Colon (tissue), 2 donors: Measurements from ENCODE around the gene RNASE13.

ENCODE experiments used
- FAIRE-seq: peaks from 2 replicates; lab custom pipeline; 2012; peaks lifted over from hg19 to GRCh38; lab: Jason Lieb, UNC
- donor health status: control.
- donor health status: control.

The RNASE13 gene

DNA sequence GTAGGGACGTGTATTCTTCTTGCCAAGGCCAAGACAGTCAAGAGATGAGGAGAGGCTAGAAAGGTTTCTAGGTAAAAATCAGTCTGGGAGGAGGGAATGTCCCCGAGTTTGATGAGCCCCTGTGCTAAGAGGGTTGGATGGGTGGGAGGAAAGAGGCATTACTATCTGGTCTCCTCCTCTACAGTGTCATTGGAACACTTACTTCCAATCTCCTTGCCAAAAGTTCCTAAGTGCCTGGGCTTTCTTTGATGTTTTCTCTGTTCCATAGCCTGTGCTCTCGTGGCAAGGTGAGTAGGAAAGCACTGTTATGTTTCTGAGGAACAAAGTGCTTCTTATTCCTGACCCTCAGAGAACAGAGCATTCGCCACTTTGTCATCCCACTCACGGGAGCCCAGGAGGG lies at the start of gene RNASE13:
TSS of gene RNASE13 (minus strand) at position 101 of the 400 bp plus-strand sequence. CDS start 519 bp downstream, outside the sequence.
- FAIRE-seq: no peak

GRCh38 chr14:21084396-21084795 lies 49.8 kb upstream of the RNASE13 start:
- no peak for FAIRE-seq

DNA sequence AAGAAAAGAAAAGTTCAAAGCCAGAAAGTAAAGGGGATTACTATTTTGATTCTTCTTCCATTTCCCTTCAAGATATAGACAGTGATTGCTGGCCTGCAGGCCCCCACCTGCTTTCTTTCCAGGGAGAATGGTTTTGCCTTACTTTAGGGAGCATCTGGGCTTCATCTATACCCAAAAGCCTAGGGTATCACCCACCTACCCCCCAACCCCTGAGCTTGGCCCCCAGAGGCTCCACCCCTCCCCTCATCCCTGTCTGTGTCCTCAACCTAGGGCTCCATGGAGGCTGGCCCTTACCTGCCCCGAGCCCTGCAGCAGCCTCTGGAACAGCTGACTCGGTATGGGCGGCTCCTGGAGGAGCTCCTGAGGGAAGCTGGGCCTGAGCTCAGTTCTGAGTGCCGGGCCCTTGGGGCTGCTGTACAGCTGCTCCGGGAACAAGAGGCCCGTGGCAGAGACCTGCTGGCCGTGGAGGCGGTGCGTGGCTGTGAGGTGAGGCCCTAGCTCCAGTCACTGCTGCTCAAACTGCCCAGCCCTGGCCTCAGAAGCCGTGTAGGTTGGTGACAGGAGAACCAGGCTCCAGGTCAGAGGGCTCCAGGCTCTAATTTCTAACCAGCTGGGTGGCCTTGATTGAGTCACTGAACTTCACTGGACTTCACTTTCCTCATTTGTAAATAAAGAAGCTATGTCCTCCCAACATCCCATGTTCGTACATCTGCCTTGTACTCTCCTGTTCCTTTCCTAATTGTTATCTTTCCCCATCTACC lies 49.1 kb upstream of the RNASE13 start:
- no peak for FAIRE-seq

DNA sequence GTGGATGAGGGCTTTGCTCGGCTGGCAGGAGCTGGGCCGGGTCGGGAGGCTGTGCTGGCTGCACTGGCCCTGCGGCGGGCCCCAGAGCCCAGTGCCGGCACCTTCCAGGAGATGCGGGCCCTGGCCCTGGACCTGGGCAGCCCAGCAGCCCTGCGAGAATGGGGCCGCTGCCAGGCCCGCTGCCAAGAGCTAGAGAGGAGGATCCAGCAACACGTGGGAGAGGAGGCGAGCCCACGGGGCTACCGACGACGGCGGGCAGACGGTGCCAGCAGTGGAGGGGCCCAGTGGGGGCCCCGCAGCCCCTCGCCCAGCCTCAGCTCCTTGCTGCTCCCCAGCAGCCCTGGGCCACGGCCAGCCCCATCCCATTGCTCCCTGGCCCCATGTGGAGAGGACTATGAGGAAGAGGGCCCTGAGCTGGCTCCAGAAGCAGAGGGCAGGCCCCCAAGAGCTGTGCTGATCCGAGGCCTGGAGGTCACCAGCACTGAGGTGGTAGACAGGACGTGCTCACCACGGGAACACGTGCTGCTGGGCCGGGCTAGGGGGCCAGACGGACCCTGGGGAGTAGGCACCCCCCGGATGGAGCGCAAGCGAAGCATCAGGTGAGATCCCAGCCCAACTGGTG lies 47.0 kb upstream of the RNASE13 start:
- no peak for FAIRE-seq

DNA sequence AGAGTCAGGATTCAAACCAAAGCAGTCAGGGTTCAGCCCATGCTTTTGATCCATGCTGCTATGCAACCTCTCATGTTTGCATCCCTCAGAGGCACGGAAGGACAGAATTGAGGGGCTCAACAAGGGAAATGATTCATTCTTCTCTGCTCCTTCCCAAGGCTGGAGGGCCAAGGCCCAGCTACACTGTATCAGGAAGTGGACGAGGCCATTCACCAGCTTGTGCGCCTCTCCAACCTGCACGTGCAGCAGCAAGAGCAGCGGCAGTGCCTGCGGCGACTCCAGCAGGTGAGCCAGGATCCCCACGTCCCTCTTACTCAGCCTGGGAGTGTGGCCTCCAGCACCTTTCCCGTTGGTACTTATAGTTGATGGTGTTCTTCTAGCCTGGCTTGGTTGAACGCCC lies 44.1 kb upstream of the RNASE13 start:
- FAIRE-seq: no peak

GRCh38 chr14:21078287-21078686 lies 43.7 kb upstream of the RNASE13 start:
- FAIRE-seq: no peak

DNA sequence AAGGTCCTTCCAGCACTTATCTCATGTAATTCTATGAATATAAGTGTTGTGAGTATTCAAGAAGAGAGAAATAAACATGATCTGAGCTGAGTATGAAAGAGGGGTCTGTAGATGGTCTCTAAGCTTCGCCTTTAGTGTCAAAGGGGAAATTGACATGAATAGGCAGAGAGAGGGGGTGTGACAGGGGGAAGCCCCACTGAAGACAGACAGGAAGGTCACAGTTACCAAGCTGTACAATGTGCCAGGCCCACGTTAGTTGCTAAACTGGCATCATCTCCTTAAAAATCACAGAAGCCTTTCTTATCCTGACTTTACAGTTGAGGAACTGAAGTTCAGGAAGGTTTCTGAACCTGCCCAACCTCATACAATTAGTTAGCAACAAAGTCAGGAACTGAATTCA lies 43.1 kb upstream of the RNASE13 start:
- FAIRE-seq: no peak

- no peak for FAIRE-seq
Measured at GRCh38 chr14:21075719-21076437, 41.3 kb upstream of the RNASE13 start.

GRCh38 chr14:21074398-21075272 lies 40.0 kb upstream of the RNASE13 start:
- FAIRE-seq: no peak

GRCh38 chr14:21073921-21074320 lies 39.3 kb upstream of the RNASE13 start:
- FAIRE-seq: no peak

GRCh38 chr14:21072781-21073339 lies 38.3 kb upstream of the RNASE13 start:
- no peak for FAIRE-seq

DNA sequence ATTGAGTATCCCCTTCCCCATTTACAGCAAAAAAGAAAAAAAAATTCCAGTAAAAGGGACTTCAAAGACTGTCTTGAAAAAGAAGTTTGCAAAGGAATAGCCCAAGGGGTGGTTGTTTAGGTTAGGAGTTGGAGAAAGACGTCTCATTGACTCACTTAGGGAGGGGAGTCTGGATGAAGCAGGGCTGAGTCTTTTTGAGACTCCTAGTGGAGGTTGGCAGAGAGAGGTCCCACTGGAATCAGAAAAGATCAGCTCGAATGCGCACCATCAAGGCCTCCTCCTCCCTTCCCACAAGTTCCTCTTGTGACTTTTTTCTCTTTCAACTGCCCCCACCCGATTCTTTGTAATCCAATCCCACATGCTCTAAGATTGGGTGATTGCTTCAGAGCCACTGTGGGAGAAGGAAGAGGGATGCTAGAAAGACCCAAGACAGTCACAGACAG lies 37.4 kb upstream of the RNASE13 start:
- no peak for FAIRE-seq

- no peak for FAIRE-seq
Measured at GRCh38 chr14:21071225-21072030, 36.8 kb upstream of the RNASE13 start.

DNA sequence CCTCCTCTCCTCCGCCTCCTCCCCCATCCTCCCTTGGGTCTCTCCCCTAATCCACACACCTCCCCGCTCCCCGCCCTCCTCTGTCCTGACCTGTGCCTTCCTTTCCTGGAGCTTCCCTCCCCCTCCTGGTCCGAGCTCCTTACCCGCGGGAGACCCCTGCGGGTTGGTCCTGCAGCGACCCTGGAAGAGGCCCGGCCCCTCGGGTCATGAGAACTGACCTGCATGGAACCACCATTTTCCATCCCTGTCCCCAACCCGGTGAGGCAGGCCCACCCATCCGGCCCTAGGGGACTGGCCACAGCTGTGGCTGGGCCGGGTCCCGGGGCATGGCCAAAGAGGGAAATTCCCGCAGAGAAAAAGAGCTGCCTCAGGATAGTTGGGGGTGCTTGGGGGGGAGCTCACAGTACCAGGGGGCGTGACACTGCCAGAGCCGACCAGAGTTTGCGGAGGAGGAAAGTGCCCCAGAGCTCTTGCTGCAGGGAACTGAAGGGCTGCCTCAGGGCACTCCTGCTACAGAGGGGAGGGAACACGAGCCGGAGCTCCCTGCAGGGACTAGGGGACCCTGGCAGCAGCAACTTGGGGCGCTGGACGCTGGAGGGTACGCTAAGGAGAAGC lies 36.1 kb upstream of the RNASE13 start:
- no peak for FAIRE-seq

GRCh38 chr14:21070083-21070609 lies 35.5 kb upstream of the RNASE13 start, which contains the start of gene ARHGEF40:
Gene ARHGEF40 (plus strand): TSS chr14:21070304. CDS start chr14:21070397, 93 bp downstream.
- FAIRE-seq: no peak

GRCh38 chr14:21069388-21070082 lies 34.9 kb upstream of the RNASE13 start:
- no peak for FAIRE-seq

DNA sequence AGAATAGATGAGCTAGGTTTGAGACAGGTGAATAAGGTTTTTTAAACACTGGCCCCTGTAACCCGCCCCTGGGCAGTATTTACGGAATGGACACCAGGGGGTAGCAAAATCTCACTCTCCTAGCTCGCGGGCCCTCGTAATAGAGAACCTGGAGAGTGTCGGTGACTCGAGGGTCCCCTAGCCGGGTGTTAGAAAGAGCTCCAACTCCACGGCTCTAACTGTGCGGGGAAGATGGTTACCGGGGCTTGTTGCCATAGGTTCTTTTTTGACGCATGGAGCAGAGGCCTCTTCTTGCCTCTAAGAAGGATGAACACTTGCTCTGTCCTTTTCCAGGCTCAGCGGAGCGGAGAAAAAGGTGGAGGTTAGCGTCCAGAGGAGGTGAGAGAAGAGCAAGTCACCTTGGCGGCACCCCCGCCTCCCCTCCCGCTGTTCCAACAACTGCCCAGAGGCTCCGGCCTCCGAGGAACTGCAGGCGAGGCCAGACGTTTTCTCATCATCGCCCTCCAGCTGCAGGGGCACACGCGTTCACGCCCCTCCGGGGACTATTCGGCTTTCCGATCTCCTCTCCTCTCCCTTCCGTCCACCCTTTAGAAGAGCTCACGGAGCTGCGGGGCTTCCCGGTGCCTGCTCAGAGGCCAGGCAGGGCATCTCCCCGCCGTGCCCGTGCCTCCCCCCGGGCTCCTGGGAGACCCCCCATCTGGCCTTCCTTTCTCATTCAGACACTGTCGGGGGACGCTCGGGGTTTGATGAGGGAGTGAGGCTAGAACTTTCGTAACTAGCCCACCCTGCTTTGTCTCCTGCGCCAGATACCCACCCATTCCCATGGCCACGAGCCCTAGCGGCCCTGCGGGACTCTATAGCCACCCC lies 34.1 kb upstream of the RNASE13 start:
- FAIRE-seq: no peak

DNA sequence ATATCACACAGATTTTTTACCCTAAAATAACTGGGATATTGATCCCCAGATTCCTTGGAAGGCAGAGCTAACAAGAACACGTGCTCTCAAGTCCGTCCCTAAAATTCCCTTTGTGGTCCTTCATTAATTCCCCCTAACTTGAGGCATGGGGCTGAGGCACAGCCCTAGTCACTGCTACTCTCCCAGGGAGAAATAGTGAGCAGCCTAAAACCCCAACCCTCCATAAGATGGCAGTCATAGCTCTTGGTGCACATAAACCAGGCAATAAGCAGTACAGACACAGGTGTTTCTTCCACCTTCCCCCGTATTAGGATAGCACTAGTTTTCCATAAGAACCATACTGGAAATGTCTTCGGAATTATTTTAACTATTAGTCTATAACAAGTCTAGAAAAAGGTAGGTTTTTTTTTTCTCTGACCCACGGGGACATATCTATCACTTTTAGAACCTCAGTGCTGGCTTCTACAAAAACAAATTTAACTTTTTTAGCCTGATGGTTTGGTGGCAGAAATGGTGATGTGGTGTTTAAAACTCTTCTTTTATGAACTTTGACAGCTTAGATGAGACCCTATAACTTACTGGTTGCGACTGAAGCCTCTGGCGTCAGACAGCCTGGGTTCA lies 32.4 kb upstream of the RNASE13 start:
- no peak for FAIRE-seq
